ENCODE results near the gene APMAP.

- TF ChIP-seq TAF1 (IDR thresholded peaks at IDR 0.05; ENCODE audit: low read depth): no peak
- no peak for TF ChIP-seq EGR1 (IDR thresholded peaks at IDR 0.05)
- TF ChIP-seq, protein P1, sequence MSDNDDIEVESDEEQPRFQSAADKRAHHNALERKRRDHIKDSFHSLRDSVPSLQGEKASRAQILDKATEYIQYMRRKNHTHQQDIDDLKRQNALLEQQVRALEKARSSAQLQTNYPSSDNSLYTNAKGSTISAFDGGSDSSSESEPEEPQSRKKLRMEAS (IDR thresholded peaks at IDR 0.05): no peak
- TF ChIP-seq USF1 (IDR thresholded peaks at IDR 0.05): no peak
These were observed 49.4 kb upstream of the APMAP start for GRCh38 chr20:25041813-25042530.

Data from Ishikawa (cell line).